Type B pancreatic cell (in vitro differentiated cells): Measurements from ENCODE around the gene RFX4. TPM values are rescaled to one million over a fixed set of nuclear protein-coding genes. Genes with fewer than 3 reads are reported as not detected.
"Not testable (repeated sequence)": the region's sequence is repeated elsewhere in the genome, so short reads cannot be mapped to it uniquely, and the experiment has no call there.

Experiments used
- DNase-seq: peaks from one replicate; pipeline ENCODE4 v3.0.0; 2021; ENCODE audit warnings: mixed read lengths; ENCODE audit not compliant: unreplicated experiment; ENCODE audit errors: extremely low spot score
- H3K27ac Mint-ChIP-seq: 2 replicates; pipeline ENCODE4 v1.8.0; 2021; ENCODE audit warnings: mild to moderate bottlenecking, mixed read lengths
- H3K27me3 Mint-ChIP-seq: 2 replicates; pipeline ENCODE4 v1.8.0; 2021; ENCODE audit warnings: mixed read lengths
- H3K36me3 Mint-ChIP-seq: 2 replicates; pipeline ENCODE4 v1.8.0; 2021; ENCODE audit warnings: mixed read lengths
- H3K4me1 Mint-ChIP-seq: one replicate; pipeline ENCODE4 v1.8.0; 2021; ENCODE audit warnings: mixed read lengths; ENCODE audit not compliant: unreplicated experiment
- H3K4me3 Mint-ChIP-seq: 2 replicates; pipeline ENCODE4 v1.8.0; 2021; ENCODE audit warnings: mild to moderate bottlenecking, mixed read lengths
- H3K9me3 Mint-ChIP-seq: 2 replicates; pipeline ENCODE4 v1.8.0; 2021; ENCODE audit warnings: mixed read lengths
- total RNA-seq: library from RNA; stranded (reverse); gene quantifications from 2 replicates; pipeline ENCODE4 v1.2.1, GENCODE V29; 2021; ENCODE audit warnings: low replicate concordance
- TF ChIP-seq, protein P1 (sequence below): fragments of 200-600 bp; sonication (generic); conservative IDR thresholded peaks from 2 replicates; pipeline ENCODE4 v1.5.0; 2021; ENCODE audit warnings: antibody characterized with exemption, mild to moderate bottlenecking

Gene RFX4
- total RNA-seq, 1 donor from 2014 or later = 25.4 TPM

DNA sequence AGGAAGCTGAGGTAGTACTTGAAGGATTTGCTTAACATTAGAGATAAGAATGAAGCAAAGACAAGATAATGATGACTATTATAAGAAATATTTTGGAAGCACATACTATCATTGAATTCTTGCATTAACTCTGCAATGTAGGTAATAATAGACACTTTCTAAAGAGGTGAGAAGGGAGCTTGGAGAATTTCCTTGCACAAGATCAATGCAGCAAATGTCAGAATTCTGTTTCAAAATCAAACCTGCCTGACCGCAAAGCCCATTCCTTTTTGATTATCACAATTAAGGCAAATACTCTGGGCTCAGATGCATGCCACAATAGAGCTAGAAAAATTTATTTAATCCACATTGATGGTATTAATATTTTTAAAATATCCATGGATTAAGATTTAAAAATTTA, 141.3 kb downstream of the RFX4 start:
- Mint-ChIP-seq H3K9me3 (no peaks in the 10 kb centered on the region), H3K4me3 (no peak overlapping the region), H3K27me3 (peaks cover 9% of the 10 kb centered on the region), H3K36me3 (no peaks in the 10 kb centered on the region), H3K4me1 (peaks cover 4% of the 10 kb centered on the region), H3K27ac (no peak overlapping the region)
- no peak for DNase-seq
- TF ChIP-seq, protein P1, sequence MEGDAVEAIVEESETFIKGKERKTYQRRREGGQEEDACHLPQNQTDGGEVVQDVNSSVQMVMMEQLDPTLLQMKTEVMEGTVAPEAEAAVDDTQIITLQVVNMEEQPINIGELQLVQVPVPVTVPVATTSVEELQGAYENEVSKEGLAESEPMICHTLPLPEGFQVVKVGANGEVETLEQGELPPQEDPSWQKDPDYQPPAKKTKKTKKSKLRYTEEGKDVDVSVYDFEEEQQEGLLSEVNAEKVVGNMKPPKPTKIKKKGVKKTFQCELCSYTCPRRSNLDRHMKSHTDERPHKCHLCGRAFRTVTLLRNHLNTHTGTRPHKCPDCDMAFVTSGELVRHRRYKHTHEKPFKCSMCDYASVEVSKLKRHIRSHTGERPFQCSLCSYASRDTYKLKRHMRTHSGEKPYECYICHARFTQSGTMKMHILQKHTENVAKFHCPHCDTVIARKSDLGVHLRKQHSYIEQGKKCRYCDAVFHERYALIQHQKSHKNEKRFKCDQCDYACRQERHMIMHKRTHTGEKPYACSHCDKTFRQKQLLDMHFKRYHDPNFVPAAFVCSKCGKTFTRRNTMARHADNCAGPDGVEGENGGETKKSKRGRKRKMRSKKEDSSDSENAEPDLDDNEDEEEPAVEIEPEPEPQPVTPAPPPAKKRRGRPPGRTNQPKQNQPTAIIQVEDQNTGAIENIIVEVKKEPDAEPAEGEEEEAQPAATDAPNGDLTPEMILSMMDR = no peak

DNA sequence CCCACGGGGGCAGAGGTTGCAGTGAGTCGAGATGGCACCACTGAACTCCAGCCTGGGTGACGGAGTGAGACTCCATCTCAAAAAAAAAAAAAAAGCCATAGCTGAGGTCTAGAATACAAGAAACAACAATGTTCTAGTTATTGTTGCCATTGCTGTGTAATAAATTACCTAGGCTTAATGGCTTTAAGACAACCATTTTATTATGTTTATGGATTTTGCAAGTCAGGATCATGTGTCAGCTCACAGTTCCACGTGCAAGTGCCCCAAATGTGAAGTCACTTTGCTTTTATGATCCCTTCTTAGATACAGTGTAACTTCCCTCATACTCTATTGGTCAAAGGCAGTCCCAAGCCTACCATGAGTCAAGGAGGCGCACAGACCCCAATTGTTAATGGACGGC, 142.1 kb downstream of the RFX4 start:
- H3K4me3 Mint-ChIP-seq = no peak overlapping the region
- peaks cover 4% of the 10 kb centered on the region for H3K4me1 Mint-ChIP-seq
- no peaks in the 10 kb centered on the region for H3K36me3 Mint-ChIP-seq
- TF ChIP-seq, protein P1 = no peak
- no peaks in the 10 kb centered on the region for H3K9me3 Mint-ChIP-seq
- no peak for DNase-seq
- peaks cover 9% of the 10 kb centered on the region for H3K27me3 Mint-ChIP-seq
- no peak overlapping the region for H3K27ac Mint-ChIP-seq

DNA sequence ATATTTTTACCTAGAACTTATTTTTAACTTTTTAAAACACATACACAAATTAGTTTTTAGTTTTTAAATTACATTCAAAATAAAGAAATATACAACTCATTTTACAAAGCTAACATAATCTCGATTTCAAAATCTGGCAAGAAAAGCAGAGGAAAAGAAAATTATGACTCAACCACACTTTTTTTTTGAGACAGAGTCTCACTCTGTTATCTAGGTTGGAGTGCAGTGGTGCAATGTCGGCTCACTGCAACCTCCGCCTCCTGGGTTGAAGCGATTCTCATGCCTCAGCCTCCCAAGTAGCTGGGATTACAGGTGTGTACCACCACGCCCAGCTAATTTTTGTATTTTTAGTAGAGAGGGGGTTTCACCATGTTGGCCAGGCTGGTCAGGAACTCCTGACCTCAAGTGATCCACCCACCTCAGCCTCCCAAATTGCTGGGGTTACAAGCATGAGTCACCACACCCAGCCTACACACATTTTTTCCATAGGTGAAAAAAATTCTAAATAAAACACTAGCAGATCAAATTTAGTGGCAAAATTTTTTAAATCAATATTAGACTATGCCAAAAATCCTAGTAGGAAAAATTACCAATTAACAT, 143.9 kb downstream of the RFX4 start:
- H3K27ac Mint-ChIP-seq, H3K4me3 Mint-ChIP-seq, DNase-seq, H3K27me3 Mint-ChIP-seq, H3K9me3 Mint-ChIP-seq, H3K4me1 Mint-ChIP-seq, H3K36me3 Mint-ChIP-seq: not testable (repeated sequence)

DNA sequence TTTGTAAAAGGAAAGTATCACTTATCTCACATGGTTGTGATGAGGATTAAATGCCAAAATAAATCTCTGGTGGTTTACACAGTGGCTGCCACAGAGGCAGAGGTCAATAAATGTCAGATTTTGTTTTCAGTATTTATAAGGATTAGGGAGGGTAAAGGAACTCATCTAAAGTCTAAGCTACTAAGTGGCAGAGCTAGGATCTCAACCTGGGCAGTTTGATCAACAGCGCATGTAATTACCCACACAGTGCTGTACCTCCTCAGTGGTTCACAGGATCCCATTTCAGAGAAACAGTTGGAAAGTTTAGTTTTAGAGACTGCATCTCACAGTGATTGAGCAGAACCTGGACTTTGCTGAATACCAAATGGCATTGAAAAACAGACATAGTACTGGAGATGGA, 146.8 kb downstream of the RFX4 start:
- no peak for DNase-seq
- H3K4me1 Mint-ChIP-seq = no peaks in the 10 kb centered on the region
- peaks cover 3% of the 10 kb centered on the region for H3K27me3 Mint-ChIP-seq
- no peak overlapping the region for H3K4me3 Mint-ChIP-seq
- H3K36me3 Mint-ChIP-seq = peaks cover 8% of the 10 kb centered on the region
- TF ChIP-seq, protein P1 = no peak
- H3K9me3 Mint-ChIP-seq = no peaks in the 10 kb centered on the region
- H3K27ac Mint-ChIP-seq = no peak overlapping the region

DNA sequence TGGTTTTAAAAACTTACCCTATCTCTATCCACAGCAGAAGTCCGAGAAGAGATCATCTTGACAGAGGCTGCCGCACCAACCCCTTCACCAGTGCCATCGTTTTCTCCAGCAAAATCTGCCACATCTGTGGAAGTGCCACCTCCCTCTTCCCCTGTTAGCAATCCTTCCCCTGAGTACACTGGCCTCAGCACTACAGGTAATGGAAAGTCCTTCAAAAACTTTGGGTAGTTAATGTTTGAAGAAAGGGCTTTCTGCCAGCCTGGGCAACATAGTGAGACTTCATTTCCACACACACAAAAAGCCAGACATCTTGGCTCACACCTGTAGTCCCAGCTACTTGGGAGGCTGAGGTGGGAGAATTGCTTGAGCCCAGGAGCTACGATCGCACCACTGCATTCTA, 150.1 kb downstream of the RFX4 start:
- Mint-ChIP-seq H3K27me3 (peaks cover 16% of the 10 kb centered on the region), H3K4me3 (no peak overlapping the region), H3K9me3 (no peaks in the 10 kb centered on the region), H3K27ac (no peak overlapping the region), H3K4me1 (no peaks in the 10 kb centered on the region), H3K36me3 (peaks cover 8% of the 10 kb centered on the region)
- TF ChIP-seq, protein P1 = no peak
- DNase-seq = no peak

DNA sequence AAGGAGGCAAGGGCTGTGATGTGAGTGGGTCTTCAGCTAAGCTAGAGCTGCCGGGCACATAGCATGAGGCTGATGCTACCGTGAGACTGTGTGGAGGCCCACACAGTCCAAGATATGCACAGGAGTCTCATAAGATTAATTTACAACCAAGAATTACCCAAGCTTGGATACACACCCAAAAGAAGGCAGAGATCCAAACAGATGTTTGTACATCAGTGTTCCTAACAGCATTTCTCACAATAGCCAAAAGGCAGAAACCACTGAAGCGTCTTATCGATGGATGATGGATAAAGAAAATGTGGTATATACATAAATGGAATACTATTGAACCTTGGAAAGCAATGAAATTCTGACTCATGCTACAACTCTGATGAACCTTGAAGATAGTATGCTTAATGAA, 150.9 kb downstream of the RFX4 start:
- Mint-ChIP-seq H3K27me3 (peaks cover 16% of the 10 kb centered on the region), H3K36me3 (peaks cover 8% of the 10 kb centered on the region), H3K4me3 (no peak overlapping the region), H3K27ac (no peak overlapping the region), H3K9me3 (no peaks in the 10 kb centered on the region), H3K4me1 (no peaks in the 10 kb centered on the region)
- TF ChIP-seq, protein P1 = no peak
- DNase-seq = no peak
